Measurements from ENCODE around the gene NRSN1. TPM values are rescaled to one million over a fixed set of nuclear protein-coding genes. Genes with fewer than 3 reads are reported as not detected.
A peak's percentile ranks its signal among the peaks of the same experiment; 100 is the strongest.

The NRSN1 gene, protein sequence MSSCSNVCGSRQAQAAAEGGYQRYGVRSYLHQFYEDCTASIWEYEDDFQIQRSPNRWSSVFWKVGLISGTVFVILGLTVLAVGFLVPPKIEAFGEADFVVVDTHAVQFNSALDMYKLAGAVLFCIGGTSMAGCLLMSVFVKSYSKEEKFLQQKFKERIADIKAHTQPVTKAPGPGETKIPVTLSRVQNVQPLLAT
- total RNA-seq (1 to 10 TPM in 1 of 5 donors, under 1 TPM in 1, not detected in 3; 0.29 to 1.1 TPM), polyA plus RNA-seq (under 1 TPM in 2 of 3 donors, not detected in 1; 0.25 to 0.68 TPM)
- long read RNA-seq, donor 1, partial matches to known transcripts: 0 of 2 reads
- long read RNA-seq, donor 1, other reads (novel, unspliced or antisense): 0 of 2 reads
- long read RNA-seq, donor 2, partial matches to known transcripts: 0 of 5 reads
- long read RNA-seq, donor 2, other reads (novel, unspliced or antisense): 0 of 5 reads
- long read RNA-seq, donor 3: 0 reads
- long read RNA-seq, donor 4: 0 reads
- long read RNA-seq, donor 5, transcript NRSN1-204 (4 exons, 2,354 nt): major isoform, 7 of 7 reads
- long read RNA-seq, donor 5, partial matches to known transcripts: 0 of 7 reads
- long read RNA-seq, donor 5, other reads (novel, unspliced or antisense): 0 of 7 reads
- long read RNA-seq, donor 6, partial matches to known transcripts: 0 of 4 reads
- long read RNA-seq, donor 6, other reads (novel, unspliced or antisense): 0 of 4 reads
- long read RNA-seq, donor 7, partial matches to known transcripts: 0 of 2 reads
- long read RNA-seq, donor 7, other reads (novel, unspliced or antisense): 0 of 2 reads
- long read RNA-seq, donor 8, partial matches to known transcripts: 0 of 1 reads
- long read RNA-seq, donor 8, other reads (novel, unspliced or antisense): 0 of 1 reads
- long read RNA-seq, donor 9, partial matches to known transcripts: 0 of 2 reads
- long read RNA-seq, donor 9, other reads (novel, unspliced or antisense): 0 of 2 reads
- long read RNA-seq, donor 10, partial matches to known transcripts: 0 of 1 reads
- long read RNA-seq, donor 10, other reads (novel, unspliced or antisense): 0 of 1 reads

DNA sequence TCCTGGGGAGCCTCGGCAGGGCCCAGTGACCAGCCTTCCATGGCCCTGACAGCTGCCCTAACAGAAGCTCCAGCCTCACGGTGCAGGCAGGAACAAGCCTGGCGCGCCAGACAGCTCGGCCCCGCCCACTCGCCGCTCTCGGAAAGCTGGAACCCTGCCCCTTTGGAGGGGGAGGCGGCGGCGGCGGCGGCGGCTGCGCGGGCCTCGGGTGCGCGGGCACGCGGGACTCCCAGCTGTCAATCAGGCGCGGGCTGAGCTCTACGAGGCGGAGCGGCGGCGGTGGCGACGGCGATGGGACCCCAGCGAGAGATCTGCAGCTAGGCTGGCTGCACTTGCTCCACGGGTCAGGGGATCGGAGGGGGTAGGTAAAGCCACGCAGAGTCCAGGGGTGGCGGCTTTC, at the start of gene NRSN1:
Gene NRSN1 (plus strand): TSS at position 236 of the 400 bp plus-strand sequence. CDS start 8,113 bp downstream, outside the sequence.
- Histone ChIP-seq H3K36me3 (no peaks in the 10 kb centered on the region), H3K4me3 (no peak within 1 kb of the TSS), H3K9me3 (no peaks in the 10 kb centered on the region), H3K4me1 (peaks cover 0 to 7% (median 0%) of the 10 kb centered on the region in 4 donors), H3K27ac (no peak within 1 kb of the TSS), H3K27me3 (peaks cover 0 to 30% (median 9%) of the 10 kb centered on the region in 3 donors)
- 6 to 9% (median 6%) methylated on average over 14 to 37 of the region's 37 CpGs for WGBS, 5 donors
- intact Hi-C loops (cut with DNase I; ENCODE audit: low total_unique reads): no loop called here
- TF ChIP-seq POLR2A (IDR thresholded peaks at IDR 0.05) (no peak), EP300 (IDR thresholded peaks at IDR 0.05) (no peak), POLR2AphosphoS5 (IDR thresholded peaks at IDR 0.05) (no peak)
- TF ChIP-seq, protein P1, sequence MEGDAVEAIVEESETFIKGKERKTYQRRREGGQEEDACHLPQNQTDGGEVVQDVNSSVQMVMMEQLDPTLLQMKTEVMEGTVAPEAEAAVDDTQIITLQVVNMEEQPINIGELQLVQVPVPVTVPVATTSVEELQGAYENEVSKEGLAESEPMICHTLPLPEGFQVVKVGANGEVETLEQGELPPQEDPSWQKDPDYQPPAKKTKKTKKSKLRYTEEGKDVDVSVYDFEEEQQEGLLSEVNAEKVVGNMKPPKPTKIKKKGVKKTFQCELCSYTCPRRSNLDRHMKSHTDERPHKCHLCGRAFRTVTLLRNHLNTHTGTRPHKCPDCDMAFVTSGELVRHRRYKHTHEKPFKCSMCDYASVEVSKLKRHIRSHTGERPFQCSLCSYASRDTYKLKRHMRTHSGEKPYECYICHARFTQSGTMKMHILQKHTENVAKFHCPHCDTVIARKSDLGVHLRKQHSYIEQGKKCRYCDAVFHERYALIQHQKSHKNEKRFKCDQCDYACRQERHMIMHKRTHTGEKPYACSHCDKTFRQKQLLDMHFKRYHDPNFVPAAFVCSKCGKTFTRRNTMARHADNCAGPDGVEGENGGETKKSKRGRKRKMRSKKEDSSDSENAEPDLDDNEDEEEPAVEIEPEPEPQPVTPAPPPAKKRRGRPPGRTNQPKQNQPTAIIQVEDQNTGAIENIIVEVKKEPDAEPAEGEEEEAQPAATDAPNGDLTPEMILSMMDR (IDR thresholded peaks at IDR 0.05): no peak
- DNase-seq: peak in 1 of 2 donors; percentile 73

DNA sequence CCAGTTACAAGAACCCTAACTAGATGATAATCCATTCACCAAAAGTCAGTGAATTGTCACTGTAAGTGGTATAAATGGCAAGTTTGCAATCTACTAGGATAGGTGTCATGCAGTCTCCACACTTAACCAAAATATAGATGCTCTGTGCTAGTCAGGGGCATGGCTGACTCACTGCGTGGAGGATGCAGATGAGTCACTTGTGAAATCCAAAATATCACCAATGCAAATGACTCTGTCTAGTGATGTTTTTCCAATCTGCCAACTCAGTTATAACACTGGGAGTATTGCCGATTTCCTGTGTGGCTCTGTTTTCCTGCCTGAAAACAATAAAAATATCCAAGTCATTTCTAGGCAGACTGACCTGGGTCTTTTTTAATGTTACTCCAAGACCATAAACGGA, 47.8 kb upstream of the NRSN1 start:
- Histone ChIP-seq H3K27me3 (no peaks in the 10 kb centered on the region), H3K27ac (no peak overlapping the region), H3K4me1 (no peaks in the 10 kb centered on the region), H3K9me3 (peaks cover 0 to 8% (median 3%) of the 10 kb centered on the region in 4 donors), H3K36me3 (no peaks in the 10 kb centered on the region), H3K4me3 (no peak overlapping the region)
- TF ChIP-seq, protein P1 (IDR thresholded peaks at IDR 0.05): no peak
- TF ChIP-seq POLR2AphosphoS5 (IDR thresholded peaks at IDR 0.05): no peak
- no peak for TF ChIP-seq EP300 (IDR thresholded peaks at IDR 0.05)
- TF ChIP-seq POLR2A (IDR thresholded peaks at IDR 0.05): no peak
- DNase-seq: no peak
- WGBS, 5 donors: 69 to 86% (median 77%) methylated on average over 3 of the region's 3 CpGs
- intact Hi-C loops (cut with DNase I; ENCODE audit: low total_unique reads): no loop called here

DNA sequence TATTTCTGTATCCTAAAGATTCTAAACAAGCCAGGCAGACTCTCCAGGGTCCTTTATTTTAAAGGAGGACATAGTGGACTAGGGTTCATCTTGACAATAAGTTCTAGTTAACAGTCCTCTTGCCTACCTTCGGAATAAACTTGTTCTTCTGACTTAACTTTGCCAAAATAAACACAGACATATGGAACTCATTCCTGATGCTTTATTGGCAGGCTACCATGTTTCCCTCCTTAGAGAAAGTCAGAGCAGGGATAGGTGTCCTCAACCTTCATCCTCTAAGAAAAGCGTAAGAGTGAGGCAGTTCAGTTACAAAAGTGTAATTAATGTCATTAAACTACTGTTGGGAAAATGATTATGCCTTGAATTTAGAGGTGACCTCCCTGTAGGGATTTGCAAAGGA, 46.9 kb upstream of the NRSN1 start:
- no peak overlapping the region for H3K4me3 ChIP-seq
- H3K27ac ChIP-seq: no peak overlapping the region
- no peak for TF ChIP-seq POLR2AphosphoS5 (IDR thresholded peaks at IDR 0.05)
- TF ChIP-seq, protein P1 (IDR thresholded peaks at IDR 0.05): no peak
- no peak for TF ChIP-seq EP300 (IDR thresholded peaks at IDR 0.05)
- no peak for TF ChIP-seq POLR2A (IDR thresholded peaks at IDR 0.05)
- intact Hi-C loops (cut with DNase I; ENCODE audit: low total_unique reads): no loop called here
- no peaks in the 10 kb centered on the region for H3K27me3 ChIP-seq
- H3K9me3 ChIP-seq: peaks cover 0 to 8% (median 3%) of the 10 kb centered on the region in 4 donors
- H3K4me1 ChIP-seq: no peaks in the 10 kb centered on the region
- WGBS, 5 donors: 68 to 78% (median 78%) methylated on average over 2 of the region's 2 CpGs
- DNase-seq: no peak
- no peaks in the 10 kb centered on the region for H3K36me3 ChIP-seq

DNA sequence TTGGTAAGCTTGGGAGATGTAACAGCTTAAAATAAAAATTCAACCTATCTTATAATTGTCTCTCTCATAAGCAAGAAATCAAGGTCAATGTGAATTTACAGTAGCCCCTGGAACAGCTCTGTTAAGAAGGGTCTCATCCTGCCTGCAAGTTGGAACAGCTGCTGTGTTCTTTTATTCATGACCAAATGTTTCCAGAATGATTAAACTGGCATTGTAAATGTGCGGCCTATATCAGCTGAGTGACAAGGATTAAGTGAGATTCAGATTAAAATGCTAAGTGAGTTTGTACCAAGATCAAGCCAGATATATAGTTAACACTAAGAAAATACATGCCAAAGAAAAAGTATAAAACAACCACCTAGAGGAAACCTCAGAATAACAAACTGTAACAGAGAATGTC, 45.3 kb upstream of the NRSN1 start:
- DNase-seq: no peak
- Histone ChIP-seq H3K4me3 (no peak overlapping the region), H3K9me3 (peaks cover 0 to 8% (median 3%) of the 10 kb centered on the region in 4 donors), H3K36me3 (no peaks in the 10 kb centered on the region), H3K4me1 (no peaks in the 10 kb centered on the region), H3K27ac (no peak overlapping the region), H3K27me3 (no peaks in the 10 kb centered on the region)
- WGBS, 5 donors: 22 to 36% (median 33%) methylated on average over 1 of the region's 1 CpG
- intact Hi-C loops (cut with DNase I; ENCODE audit: low total_unique reads): no loop called here
- no peak for TF ChIP-seq EP300 (IDR thresholded peaks at IDR 0.05)
- TF ChIP-seq, protein P1 (IDR thresholded peaks at IDR 0.05): no peak
- no peak for TF ChIP-seq POLR2A (IDR thresholded peaks at IDR 0.05)
- no peak for TF ChIP-seq POLR2AphosphoS5 (IDR thresholded peaks at IDR 0.05)

Measured in stomach (tissue), 19 donors.